GM18526 (cell line): Measurements from ENCODE around the gene MYO9B.

Experiments used
- POLR2A ChIP-seq: IDR thresholded peaks from 3 replicates; pipeline ENCODE4 v1.6.1; 2011; ENCODE audit not compliant: insufficient read length; ENCODE audit errors: extremely low read depth

The MYO9B gene

GRCh38 chr19:17052439-17052838 is 23.1 kb upstream of the MYO9B start:
- no peak for TF ChIP-seq POLR2A

- no peak for TF ChIP-seq POLR2A
These were observed 20.8 kb upstream of the MYO9B start for GRCh38 chr19:17054746-17055145.

- TF ChIP-seq POLR2A = no peak
These were observed 19.9 kb upstream of the MYO9B start for GRCh38 chr19:17055636-17056035.

GRCh38 chr19:17058236-17058635 is 17.3 kb upstream of the MYO9B start:
- TF ChIP-seq POLR2A = no peak

GRCh38 chr19:17060802-17061201 is 14.8 kb upstream of the MYO9B start:
- TF ChIP-seq POLR2A = no peak

GRCh38 chr19:17061205-17061604 is 14.4 kb upstream of the MYO9B start:
- no peak for TF ChIP-seq POLR2A

- TF ChIP-seq POLR2A = no peak
These were observed 13.9 kb upstream of the MYO9B start for GRCh38 chr19:17061691-17062090.

- TF ChIP-seq POLR2A = no peak
These were observed 12.1 kb upstream of the MYO9B start for GRCh38 chr19:17063428-17063827.

GRCh38 chr19:17069193-17069592 is 6.4 kb upstream of the MYO9B start:
- no peak for TF ChIP-seq POLR2A

- no peak for TF ChIP-seq POLR2A
These were observed 5.2 kb upstream of the MYO9B start for GRCh38 chr19:17070421-17070820.

- TF ChIP-seq POLR2A = no peak
These were observed 4.7 kb upstream of the MYO9B start for GRCh38 chr19:17070912-17071311.

GRCh38 chr19:17073869-17074633 is 1.5 kb upstream of the MYO9B start:
- no peak for TF ChIP-seq POLR2A

- TF ChIP-seq POLR2A = no peak
These were observed 943 bp upstream of the MYO9B start for GRCh38 chr19:17074634-17075034.

- TF ChIP-seq POLR2A = no peak
These were observed 426 bp downstream of the MYO9B start for GRCh38 chr19:17075864-17076542.

- no peak for TF ChIP-seq POLR2A
These were observed 990 bp downstream of the MYO9B start for GRCh38 chr19:17076543-17076991.

GRCh38 chr19:17077447-17078028 is 2.0 kb downstream of the MYO9B start:
- no peak for TF ChIP-seq POLR2A

GRCh38 chr19:17078036-17078919 is 2.7 kb downstream of the MYO9B start:
- TF ChIP-seq POLR2A = no peak
